GM18909 (cell line): ENCODE measurements around the gene MIDN.
A peak's percentile ranks its signal among the peaks of the same experiment; 100 is the strongest.

Source experiments
- ATAC-seq: cut with Tn5 transposase; IDR thresholded peaks from one replicate; pipeline ENCODE4 v1.9.1; 2021; ENCODE audit warnings: mild to moderate bottlenecking; ENCODE audit not compliant: unreplicated experiment, poor library complexity

The MIDN gene

GRCh38 chr19:1268226-1269064 is 20.1 kb downstream of the MIDN start:
- ATAC-seq: no peak

DNA sequence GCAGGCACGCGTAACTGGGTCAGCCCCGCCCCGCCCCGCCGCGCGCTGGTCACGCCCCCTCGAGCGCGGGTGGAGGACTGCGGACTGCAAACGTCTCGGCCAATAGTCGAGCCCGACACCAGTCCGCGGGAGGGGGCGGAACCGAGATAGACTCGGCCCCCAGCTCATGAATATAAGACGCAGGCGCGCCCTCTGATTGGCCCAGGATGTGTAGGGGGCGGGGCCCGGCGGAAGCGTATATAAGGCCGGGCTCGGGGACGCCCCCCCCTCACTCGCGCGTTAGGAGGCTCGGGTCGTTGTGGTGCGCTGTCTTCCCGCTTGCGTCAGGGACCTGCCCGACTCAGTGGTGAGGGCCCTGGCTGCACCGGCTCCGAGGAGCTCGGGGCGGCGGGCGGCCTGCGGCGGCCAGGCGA is 20.7 kb downstream of the MIDN start, which contains the start of gene CIRBP:
Gene CIRBP (plus strand): TSS at position 268 of the 413 bp plus-strand sequence. CDS start 1,602 bp downstream, outside the sequence.
- peak; percentile 64 for ATAC-seq

DNA sequence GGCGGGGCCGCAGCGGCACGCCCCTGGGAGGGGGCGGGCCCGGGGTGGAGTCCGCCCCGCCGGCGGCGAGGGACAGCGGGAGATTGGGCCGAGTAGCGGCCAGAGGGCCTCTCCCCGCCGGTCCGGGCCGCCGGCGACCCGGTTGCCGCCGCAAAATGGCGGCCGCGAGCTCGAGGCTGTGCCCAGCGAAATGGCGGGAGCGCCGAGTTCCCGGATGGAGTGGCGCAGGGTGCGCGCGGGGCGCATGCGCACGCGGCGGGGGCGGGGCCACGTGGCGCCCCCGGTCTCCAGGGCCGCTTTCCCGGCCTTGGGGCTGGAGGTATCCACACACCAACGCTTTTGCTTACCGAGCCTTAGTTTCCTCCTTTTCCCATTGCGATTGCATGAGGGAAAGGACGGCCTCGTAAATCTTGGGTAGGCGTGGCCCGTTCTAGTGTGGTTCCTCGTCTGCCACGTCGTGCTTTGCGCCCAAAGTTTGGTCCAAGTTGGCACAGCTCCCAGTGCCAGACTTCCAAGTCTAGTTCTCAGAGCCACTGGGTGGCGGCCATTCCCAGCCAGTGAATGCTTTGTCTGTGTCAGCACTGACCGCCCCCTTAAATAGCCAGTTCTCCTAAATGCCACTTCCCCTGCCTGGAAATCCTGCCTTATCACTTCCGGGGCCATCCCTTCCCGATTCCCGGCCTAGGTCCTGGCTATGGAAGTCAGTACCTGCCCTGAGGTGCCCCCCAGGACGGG is 21.3 kb downstream of the MIDN start:
- peak; percentile 27 for ATAC-seq

- ATAC-seq: no peak
Observed at GRCh38 chr19:1270213-1270853, 21.9 kb downstream of the MIDN start.

DNA sequence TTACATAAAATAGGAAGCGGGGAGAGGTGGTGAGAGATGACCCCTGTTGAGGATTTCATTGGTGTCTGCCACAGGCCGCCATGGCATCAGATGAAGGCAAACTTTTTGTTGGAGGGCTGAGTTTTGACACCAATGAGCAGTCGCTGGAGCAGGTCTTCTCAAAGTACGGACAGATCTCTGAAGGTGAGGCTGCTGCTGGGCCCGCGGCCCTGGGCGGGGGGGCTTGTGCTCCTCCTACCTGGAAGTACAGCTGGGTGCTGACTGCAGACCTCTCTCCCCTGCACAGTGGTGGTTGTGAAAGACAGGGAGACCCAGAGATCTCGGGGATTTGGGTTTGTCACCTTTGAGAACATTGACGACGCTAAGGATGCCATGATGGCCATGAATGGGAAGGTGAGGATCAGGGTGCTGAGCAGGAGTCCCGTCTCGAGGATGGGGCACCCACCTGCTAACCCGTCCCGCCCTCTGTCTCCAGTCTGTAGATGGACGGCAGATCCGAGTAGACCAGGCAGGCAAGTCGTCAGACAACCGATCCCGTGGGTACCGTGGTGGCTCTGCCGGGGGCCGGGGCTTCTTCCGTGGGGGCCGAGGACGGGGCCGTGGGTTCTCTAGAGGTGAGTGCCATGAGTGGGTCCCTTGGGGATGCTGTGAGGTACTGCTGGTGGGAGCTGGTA is 22.6 kb downstream of the MIDN start:
- no peak for ATAC-seq

GRCh38 chr19:1271528-1272422 is 23.4 kb downstream of the MIDN start:
- ATAC-seq: no peak

GRCh38 chr19:1272423-1273262 is 24.3 kb downstream of the MIDN start:
- ATAC-seq: no peak

DNA sequence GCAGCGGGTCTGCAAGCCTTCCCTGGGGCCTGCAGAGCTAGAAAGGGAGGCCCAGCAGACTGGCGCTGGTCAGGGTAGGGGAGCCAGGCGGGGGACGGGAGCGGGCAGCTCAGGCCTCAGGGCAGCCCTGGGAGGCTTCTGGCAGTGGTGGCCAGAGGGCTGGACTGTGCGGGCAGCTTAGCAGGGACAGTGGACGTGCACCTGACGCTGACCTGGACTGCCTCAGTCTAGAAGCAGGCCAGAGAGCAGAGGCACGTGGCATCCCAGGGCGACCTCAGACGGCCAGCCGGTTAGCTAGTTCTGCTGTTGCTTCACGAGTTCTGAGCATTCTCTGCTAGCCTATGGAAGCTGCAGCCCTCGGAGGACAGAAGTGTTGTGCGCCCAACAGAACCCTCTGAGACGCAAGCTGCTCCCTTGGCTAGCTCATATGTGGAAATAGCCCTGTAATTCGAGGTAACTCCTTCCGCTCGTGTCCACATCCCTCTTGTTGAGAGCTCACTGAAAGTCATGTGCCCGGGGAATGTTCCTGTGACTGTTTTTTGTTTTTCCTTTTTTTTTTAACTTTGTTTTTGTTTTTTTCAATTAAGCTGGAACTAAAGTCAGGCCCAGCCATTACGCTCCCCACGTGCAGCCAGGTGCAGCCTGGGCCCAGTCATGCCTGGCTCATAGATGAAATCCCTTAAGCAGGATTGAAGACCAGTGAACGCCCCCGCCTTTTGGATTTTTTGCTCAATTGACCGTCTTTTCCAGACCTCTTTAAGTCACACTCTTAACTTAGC is 25.1 kb downstream of the MIDN start:
- ATAC-seq: no peak

- ATAC-seq: no peak
Observed at GRCh38 chr19:1274081-1274851, 25.9 kb downstream of the MIDN start.

- no peak for ATAC-seq
Observed at GRCh38 chr19:1274852-1275259, 26.5 kb downstream of the MIDN start.

DNA sequence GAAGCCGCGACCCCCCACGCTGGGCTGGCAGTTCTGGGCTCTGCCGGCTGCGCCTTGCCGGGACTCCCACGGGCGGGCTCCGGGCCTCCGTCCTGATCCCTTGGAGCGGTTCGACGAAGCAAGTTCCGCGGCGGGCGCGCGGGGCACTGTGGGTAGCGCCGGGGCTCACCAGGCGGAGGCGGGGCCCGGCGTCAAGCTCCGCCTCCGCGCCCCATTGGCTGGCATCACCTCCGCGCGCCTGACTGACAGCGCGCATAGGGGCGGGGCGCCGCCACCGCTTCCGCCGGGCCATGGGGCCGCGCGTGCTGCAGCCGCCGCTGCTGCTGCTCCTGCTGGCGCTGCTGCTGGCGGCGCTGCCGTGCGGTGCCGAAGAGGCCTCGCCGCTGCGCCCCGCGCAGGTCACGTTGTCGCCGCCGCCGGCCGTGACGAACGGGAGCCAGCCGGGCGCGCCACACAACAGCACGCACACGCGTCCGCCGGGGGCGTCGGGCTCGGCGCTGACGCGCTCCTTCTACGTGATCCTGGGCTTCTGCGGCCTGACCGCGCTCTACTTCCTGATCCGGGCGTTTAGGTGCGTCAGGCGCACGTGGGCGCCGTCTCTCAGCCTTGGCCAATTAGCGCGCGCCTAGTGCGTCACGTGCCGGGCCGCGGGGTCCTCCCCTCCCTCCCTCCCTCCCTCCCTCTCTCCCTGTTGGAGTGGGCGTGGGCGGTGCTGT is 27.0 kb downstream of the MIDN start, which contains the start of gene FAM174C:
Gene FAM174C (plus strand): TSS at position 271 of the 716 bp plus-strand sequence. CDS start 20 bp downstream, at position 291.
- ATAC-seq: peak; percentile 80

GRCh38 chr19:1275976-1276627 is 27.7 kb downstream of the MIDN start:
- no peak for ATAC-seq

DNA sequence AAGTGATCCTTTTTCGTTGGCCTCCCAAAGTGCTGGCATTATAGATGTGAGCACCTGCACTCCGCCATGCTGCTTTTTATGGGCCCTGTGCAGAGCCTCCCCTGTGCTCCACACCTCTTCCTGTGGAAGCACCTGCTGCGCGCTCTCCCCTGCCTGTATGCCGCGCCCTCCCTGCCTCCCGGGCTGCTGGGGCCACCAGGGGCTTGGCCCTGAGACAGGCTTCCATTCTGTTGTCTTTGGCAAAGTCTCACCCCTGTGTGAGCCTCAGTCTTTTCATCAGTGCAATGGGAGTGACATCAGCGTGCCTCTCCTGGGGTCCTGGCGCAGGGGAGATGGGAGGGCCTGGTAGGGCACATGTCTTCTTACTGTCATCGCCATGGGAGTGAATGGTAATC is 28.2 kb downstream of the MIDN start:
- ATAC-seq: no peak

GRCh38 chr19:1277061-1277460 is 28.7 kb downstream of the MIDN start:
- no peak for ATAC-seq

GRCh38 chr19:1278074-1278473 is 29.7 kb downstream of the MIDN start:
- ATAC-seq: no peak
